Stimulated activated CD4-positive, alpha-beta T cell treated with anti-CD3 and anti-CD28 coated beads, Interleukin-1b, Interleukin-23, amount 100 ng/mL, for 4 hours (primary cell): ENCODE measurements around the gene FOXK2.
"Not testable (repeated sequence)": the region's sequence is repeated elsewhere in the genome, so short reads cannot be mapped to it uniquely, and the experiment has no call there.

Experiments
- DNase-seq, 2 donors: peaks; one replicate each; pipeline ENCODE4 v3.0.0-alpha.2; 2020; ENCODE audit warnings: low read depth in 2 of 2

Gene FOXK2

GRCh38 chr17:82531431-82531881 lies 11.9 kb downstream of the FOXK2 start:
- no peak for DNase-seq

DNA sequence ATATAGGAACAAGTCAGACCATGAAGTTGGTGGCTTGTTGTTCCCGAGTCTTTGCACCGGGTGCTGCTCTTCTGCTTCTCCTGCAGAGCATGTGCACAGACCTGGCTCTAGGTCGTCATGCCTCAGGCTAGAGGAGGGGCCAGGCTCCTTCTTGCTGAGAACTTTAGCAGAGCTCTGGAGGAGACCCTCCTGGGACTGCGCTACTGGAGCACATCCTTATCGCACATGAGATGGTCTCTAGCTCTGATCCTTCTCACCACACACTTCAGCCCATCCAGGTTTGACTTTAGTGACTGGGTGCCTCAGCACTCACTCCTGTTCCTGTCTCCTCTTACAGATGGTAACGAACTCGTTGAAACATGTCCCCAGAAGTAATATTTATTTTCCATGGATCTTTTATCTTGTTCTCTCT lies 14.9 kb downstream of the FOXK2 start:
- DNase-seq, result no peak

GRCh38 chr17:82536512-82537201 lies 17.1 kb downstream of the FOXK2 start:
- DNase-seq, result no peak

- not testable (repeated sequence) for DNase-seq
Observed at GRCh38 chr17:82537228-82537627, 17.7 kb downstream of the FOXK2 start.

DNA sequence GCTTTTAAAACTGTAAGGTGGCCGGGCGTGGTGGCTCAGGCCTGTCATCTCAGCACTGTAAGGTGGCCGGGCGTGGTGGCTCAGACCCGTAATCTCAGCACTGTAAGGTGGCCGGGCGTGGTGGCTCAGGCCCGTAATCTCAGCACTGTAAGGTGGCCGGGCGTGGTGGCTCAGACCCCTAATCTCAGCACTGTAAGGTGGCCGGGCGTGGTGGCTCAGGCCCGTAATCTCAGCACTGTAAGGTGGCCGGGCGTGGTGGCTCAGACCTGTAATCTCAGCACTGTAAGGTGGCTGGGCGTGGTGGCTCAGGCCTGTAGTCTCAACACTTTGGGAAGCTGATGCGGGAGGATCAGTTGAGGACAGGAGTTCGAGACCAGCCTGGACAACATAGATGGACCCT lies 19.5 kb downstream of the FOXK2 start:
- DNase-seq, result not testable (repeated sequence)

GRCh38 chr17:82542439-82542838 lies 22.9 kb downstream of the FOXK2 start:
- no peak for DNase-seq

DNA sequence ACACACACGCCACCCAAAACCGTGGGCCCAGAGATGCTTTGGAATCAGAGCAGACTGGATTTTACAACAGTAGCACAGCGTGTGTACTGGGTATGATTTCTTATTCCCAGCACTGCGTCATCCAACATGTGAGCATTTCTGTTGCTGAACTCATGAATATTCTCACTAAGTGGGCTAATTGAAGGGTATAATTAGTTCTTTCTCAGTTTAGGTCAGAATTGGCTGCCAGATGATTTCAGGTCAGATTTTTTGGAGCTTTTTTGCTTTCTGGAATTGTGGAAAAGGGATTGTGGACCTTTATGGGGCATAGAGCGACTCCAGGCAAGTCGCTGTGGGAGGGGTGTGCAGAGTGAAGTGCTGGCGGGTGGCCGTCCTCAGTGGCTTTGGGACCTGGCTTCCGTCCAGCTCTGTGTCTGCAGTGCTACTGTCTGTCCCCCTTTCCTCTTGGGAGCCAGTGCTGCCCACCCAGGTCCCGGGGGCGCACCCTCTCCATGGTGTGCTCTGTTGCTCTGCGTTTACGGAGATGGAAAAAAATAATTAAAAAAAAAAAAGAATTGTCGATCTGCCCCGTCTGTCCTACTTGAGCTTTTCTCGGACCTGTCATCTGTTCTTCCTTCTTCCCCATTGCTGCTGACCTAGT lies 25.0 kb downstream of the FOXK2 start:
- DNase-seq, result no peak

DNA sequence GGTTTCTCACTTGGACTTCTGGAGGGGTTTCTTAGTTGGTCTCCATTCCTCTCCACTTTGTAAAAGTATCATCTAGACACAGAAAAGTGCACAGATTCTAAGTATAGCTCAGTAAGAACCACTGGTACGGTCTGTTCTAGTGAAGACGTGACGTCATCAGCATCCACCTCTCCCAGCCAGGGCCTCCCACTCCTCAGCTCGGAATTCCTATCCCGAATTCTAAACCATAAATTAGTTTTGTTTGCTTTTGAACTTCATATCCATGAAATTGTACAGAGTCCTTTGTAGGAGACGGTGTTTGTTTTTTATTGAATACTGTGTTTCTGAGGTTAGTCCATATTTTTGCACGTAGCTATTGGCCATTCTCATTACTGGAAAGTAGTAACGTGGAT lies 25.5 kb downstream of the FOXK2 start:
- no peak for DNase-seq

DNA sequence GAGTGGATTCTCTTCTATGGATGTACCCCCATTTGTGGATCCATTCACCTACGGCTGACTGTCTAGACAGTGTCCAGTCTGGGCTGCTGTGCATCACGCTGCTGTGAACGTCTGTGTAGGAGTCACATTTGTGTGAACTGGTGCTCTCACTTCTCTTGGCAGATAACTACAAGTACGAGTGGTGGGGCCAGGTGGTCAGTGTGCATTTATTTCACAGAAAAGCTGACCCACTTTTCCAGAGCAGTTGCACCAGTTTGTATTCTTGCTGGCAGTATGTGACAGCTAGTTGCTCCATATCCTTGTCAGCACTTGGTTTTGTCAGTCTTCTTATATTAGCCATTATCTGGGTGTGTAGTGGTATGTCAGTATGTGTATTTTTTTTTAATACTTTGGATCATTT lies 28.4 kb downstream of the FOXK2 start:
- DNase-seq, result no peak

DNA sequence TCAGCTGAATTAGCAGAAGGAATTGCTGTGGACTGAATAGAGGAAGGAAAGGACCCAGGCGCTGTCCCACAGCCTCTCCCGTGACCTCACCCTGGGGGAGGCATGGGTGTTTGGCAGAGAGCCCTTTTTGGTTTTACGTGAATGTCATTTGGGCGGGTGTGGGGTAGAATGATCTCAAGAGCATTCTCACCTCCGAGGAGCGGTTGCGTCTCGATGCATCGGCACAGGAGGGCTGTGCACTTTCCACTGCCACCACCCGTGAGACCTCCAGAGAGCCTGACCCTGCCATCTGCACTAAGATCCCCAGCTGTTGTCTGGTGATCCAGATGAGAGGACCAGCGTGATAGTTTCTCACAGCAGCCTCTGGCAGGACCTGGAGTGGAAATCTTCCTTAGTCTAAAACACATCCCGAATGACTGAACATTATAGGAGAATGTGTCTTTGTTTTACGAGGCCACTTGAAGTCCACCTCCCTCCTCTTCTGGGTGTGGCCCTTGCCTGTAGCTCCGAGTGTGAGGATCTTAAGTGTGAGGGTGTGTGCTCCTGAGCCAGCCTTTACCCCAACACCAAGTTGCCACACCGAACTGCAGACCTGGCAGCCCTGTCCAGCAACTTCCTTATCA lies 29.3 kb downstream of the FOXK2 start:
- DNase-seq, result no peak

DNA sequence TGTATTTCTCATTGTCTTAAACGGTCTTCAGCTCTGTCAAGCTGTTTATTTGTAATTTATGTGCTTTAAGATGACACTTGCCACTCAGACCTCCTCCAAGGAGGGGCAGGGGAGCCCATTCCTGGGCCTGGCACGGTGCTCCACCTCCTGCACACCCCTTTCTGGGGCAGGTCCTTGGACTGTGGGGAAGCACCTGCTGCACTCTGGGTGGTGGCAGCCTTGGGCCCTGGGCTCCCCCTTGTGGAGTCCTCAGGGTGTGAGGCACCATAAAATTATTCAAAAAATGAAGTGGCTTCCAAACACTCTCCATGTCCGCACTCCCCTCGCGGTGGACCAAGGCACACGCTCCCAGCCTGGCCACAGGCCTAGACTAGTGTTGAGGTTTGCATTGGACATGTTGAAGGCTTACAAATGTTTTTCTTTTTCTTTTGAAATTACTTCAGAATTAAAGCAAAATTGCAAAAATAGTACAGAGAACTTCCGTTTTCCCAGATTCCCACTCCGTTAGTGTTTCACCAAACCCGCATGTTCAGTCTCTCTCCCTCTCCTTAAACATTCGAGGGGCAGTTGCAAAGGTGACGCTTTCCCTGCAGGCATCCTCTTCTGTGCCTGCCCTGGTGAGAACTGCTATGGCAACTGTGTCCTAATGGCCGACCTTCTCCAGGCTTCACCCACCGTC lies 32.4 kb downstream of the FOXK2 start:
- DNase-seq, result peak; percentile 62 to 63

GRCh38 chr17:82552580-82552979 lies 33.0 kb downstream of the FOXK2 start:
- DNase-seq, result no peak

DNA sequence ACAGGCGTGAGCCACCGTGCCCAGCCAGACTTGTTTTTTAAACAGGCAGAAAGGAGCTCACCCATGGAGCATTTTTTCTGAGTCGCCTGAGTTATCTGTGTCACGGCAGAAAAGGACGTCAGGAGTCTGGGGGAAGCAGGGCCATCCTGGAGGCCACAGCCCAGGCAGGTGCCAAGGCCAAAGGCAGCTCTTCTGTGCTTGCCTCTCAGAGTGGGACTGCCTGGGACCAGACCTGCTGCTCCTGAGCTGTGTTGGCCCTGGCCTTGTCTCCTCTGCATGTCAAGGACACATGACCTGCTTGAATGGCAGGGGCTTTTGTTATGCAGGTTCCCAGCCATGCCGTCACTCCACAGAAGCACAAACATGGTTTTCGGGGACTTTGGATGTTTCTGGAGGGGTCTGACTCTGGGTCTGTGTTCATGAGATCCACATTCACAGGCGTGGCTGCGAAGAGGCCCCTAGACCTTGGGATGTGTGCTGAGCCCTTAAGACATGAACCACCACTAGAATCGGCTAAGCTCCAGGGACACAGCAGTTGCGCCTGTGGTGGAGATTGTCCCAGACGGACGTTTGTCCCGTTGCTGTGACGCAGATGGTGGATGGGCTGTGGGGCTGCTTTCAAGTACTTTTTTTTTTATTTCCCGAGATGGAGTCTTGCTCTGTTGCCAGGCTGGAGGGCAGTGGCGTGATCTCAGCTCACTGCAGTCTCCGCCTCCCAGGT lies 33.8 kb downstream of the FOXK2 start:
- no peak for DNase-seq

- DNase-seq, result not testable (repeated sequence)
Observed at GRCh38 chr17:82557510-82557909, 38.0 kb downstream of the FOXK2 start.

DNA sequence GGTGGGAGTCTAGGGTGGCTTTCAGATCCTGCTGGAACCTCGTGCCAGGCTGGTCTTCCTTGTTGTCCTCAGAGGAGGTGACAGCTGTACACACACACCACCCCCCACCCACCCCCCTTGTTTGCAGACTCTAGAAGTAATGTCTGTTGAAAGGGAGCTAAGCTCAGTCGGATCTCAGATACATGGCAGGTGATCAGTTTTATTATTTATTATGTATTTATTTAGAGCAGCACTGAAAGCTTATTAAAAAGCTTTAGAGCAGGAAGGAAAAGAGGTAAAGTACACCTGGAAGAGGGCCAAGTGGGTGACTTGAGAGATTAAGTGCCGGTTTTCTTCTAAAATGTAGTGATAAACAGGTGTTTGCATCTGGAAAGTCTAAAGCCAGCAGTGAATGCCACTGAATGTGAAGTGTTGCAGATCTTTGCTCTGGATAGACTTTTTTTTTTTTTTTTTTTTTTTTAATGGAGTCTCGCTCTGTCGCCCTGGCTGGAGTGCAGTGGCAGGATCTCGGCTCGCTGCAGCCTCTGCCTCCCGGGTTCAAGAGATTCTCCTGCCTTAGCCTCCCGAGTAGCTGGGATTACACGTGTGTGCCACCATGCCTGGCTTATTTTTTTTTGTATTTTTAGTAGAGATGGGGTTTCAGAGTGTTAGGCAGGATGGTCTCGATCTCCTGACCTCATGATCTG lies 40.2 kb downstream of the FOXK2 start:
- DNase-seq, result no peak

DNA sequence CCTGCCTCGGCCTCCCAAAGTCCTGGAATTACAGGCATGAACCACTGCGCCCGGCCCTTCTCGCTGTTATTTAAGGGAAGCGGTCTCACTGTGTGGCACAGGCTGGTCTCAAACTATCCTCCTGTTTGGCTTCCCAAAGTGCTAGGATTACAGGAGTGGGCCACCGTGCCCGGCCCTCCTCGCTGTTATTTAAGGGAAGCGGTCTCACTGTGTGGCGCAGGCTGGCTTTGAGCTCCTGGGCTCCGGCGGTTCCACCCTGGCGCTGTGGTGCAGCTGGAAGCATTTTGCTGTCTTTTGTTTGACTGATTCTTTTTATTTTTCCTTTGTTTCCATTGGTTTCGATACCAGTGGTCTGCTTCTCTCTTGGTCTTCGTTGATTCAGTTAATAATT lies 40.7 kb downstream of the FOXK2 start:
- DNase-seq, result no peak

GRCh38 chr17:82560802-82561428 lies 41.4 kb downstream of the FOXK2 start:
- no peak for DNase-seq

GRCh38 chr17:82561429-82562035 lies 42.0 kb downstream of the FOXK2 start:
- no peak for DNase-seq

DNA sequence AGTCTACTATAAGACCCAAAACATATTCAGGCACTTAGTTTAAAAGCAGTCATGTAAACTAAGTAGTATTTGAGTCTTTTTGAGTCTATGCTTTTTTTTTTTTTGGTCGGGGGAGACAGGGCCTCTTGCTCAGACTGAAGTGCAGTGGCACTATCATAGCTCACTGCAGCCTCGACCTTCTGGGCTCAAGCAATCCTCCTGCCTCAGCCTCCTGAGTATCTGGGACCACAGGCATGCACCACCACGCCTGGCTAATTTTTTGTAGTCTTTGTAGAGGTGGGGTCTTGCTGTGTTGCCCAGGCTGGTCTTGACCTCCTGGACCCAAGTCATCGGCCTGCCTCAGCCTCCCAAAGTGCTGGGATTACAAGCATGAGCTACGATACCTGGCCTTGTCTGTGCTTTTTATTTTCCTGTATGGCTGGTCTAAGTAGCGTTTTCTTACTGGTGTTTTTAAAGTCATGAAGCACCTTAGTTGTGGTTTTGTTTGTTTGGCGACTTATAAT lies 43.2 kb downstream of the FOXK2 start:
- DNase-seq, result not testable (repeated sequence)

DNA sequence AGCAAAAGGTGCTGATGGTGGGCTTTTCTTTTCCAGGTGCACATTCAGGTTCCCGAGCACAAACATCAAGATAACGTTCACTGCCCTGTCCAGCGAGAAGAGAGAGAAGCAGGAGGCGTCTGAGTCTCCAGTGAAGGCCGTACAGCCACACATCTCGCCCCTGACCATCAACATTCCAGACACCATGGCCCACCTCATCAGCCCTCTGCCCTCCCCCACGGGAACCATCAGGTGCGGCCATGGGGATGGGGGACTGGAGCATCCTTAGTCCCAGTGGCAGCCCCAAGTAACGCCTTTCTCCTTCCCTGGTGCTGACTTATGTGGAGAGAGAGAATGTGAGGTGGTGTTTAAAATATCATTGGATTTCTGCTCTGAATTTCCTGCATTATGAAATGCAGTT lies 43.8 kb downstream of the FOXK2 start:
- no peak for DNase-seq
